ENCODE measurements around the gene ACTMAP.

DNA sequence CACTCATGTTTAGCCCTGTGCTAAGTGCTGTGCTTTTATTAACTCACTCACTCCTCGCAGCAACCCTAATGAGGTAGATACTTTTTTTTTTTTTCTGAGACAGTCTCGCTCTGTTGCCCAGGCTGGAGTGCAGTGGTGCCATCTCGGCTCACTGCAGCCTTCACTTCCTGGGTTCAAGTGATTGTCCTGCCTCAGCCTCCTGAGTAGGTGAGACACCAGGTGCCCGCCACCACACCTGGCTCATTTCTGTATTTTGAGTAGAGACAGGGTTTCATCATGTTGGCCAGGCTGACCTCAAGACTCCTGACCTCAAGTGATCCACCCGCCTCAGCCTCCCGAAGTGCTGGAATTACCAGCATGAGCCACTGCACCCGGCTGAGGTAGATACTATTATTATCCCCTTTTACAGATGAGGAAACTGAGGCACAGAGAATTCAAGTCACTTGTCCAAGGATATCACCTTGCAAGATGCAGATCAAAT lies 30.8 kb downstream of the ACTMAP start:
- TF ChIP-seq EGR1 (IDR thresholded peaks at IDR 0.05; ENCODE audit: borderline replicate concordance, low read depth, low read length) (no peak), POLR2A (IDR thresholded peaks at IDR 0.05; ENCODE audit: control extremely low read depth in 1 of 2, low read depth in 2 of 2, low read length in 2 of 2) (no peak), CTBP2 (IDR thresholded peaks at IDR 0.05; ENCODE audit: borderline replicate concordance, insufficient read depth, insufficient read length, low read length) (no peak), MAFK (IDR thresholded peaks at IDR 0.05; ENCODE audit: low read depth, low read length) (no peak), EP300 (IDR thresholded peaks at IDR 0.05; ENCODE audit: borderline replicate concordance in 1 of 2, low read depth in 2 of 2, low read length in 2 of 2) (no peak), TBP (IDR thresholded peaks at IDR 0.05; ENCODE audit: low read depth, low read length) (no peak), YY1 (IDR thresholded peaks at IDR 0.05; ENCODE audit: low read depth, low read length) (no peak), POLR2AphosphoS5 (IDR thresholded peaks at IDR 0.05; ENCODE audit: low read depth, low read length) (no peak)
- TF ChIP-seq, protein P1, sequence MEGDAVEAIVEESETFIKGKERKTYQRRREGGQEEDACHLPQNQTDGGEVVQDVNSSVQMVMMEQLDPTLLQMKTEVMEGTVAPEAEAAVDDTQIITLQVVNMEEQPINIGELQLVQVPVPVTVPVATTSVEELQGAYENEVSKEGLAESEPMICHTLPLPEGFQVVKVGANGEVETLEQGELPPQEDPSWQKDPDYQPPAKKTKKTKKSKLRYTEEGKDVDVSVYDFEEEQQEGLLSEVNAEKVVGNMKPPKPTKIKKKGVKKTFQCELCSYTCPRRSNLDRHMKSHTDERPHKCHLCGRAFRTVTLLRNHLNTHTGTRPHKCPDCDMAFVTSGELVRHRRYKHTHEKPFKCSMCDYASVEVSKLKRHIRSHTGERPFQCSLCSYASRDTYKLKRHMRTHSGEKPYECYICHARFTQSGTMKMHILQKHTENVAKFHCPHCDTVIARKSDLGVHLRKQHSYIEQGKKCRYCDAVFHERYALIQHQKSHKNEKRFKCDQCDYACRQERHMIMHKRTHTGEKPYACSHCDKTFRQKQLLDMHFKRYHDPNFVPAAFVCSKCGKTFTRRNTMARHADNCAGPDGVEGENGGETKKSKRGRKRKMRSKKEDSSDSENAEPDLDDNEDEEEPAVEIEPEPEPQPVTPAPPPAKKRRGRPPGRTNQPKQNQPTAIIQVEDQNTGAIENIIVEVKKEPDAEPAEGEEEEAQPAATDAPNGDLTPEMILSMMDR (IDR thresholded peaks at IDR 0.05; ENCODE audit: control extremely low read depth in 1 of 3, insufficient read depth in 1 of 3, low read depth in 1 of 3, low read length in 3 of 3) = no peak

Data from H1 (cell line).